ENCODE measurements around the gene MAP4K4.

- TF ChIP-seq, protein P1, sequence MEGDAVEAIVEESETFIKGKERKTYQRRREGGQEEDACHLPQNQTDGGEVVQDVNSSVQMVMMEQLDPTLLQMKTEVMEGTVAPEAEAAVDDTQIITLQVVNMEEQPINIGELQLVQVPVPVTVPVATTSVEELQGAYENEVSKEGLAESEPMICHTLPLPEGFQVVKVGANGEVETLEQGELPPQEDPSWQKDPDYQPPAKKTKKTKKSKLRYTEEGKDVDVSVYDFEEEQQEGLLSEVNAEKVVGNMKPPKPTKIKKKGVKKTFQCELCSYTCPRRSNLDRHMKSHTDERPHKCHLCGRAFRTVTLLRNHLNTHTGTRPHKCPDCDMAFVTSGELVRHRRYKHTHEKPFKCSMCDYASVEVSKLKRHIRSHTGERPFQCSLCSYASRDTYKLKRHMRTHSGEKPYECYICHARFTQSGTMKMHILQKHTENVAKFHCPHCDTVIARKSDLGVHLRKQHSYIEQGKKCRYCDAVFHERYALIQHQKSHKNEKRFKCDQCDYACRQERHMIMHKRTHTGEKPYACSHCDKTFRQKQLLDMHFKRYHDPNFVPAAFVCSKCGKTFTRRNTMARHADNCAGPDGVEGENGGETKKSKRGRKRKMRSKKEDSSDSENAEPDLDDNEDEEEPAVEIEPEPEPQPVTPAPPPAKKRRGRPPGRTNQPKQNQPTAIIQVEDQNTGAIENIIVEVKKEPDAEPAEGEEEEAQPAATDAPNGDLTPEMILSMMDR (IDR thresholded peaks at IDR 0.05; ENCODE audit: insufficient read depth, low read length, poor library complexity, severe bottlenecking): no peak
- TF ChIP-seq EZH2phosphoT487 (conservative IDR thresholded peaks at IDR 0.05; ENCODE audit: low read length): no peak
Measured at GRCh38 chr2:101868525-101868924, 171.0 kb downstream of the MAP4K4 start.
